ENCODE data around the gene ADAM8.
"Not testable (repeated sequence)": the region's sequence is repeated elsewhere in the genome, so short reads cannot be mapped to it uniquely, and the experiment has no call there.

ADAM8 gene

DNA sequence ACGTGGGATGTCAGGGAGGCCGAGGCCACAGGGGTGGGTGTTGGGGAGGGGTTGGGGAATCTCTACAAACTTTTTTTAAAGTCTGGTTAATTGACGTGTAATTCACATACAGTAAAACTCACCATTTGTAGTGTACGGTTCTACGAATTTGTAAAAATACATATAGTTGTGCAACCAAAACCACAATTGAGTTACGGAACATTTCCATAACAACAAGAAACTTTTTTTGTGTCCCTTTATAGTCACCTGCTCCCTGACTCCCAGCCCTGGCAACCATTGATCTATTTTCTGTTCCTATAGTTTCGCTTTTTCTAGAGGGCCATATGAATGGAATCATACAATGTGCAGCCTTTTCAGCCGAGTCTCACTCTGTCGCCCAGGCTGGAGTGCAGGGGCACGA lies 41.9 kb downstream of the ADAM8 start:
- DNase-seq (ENCODE audit: low read depth in 2 of 3, low spot score in 2 of 3) = not testable (repeated sequence)

GRCh38 chr10:133231946-133232574 lies 44.6 kb downstream of the ADAM8 start:
- DNase-seq (ENCODE audit: low read depth in 2 of 3, low spot score in 2 of 3) = no peak

GRCh38 chr10:133231244-133231945 lies 45.3 kb downstream of the ADAM8 start:
- DNase-seq (ENCODE audit: low read depth in 2 of 3, low spot score in 2 of 3) = no peak

DNA sequence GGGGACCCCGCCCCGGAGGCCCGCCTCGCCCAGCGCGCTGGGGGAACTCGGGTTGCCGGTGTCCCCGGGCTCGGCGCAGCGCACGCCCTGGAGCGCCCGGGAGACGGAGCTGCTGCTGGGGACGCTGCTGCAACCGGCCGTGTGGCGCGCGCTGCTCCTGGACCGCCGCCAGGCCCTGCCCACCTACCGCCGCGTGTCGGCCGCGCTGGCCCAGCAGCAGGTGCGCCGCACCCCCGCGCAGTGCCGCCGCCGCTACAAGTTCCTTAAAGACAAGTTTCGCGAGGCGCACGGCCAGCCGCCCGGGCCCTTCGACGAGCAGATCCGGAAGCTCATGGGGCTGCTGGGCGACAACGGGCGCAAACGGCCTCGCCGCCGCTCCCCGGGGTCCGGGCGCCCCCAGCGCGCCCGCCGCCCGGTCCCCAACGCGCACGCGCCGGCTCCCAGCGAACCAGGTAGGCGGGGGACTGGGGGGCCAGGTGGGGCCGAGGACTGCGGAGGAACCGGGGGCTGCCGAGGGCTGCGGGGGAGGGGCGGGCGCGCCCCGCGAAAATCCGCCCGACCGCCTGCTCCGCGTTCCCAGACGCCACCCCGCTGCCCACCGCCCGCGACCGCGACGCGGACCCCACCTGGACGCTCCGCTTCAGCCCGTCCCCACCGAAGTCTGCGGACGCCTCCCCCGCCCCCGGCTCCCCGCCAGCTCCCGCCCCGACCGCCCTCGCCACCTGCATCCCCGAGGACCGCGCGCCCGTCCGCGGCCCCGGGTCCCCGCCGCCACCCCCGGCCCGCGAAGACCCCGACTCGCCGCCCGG lies 46.1 kb downstream of the ADAM8 start:
- DNase-seq (ENCODE audit: low read depth in 2 of 3, low spot score in 2 of 3) = no peak

DNA sequence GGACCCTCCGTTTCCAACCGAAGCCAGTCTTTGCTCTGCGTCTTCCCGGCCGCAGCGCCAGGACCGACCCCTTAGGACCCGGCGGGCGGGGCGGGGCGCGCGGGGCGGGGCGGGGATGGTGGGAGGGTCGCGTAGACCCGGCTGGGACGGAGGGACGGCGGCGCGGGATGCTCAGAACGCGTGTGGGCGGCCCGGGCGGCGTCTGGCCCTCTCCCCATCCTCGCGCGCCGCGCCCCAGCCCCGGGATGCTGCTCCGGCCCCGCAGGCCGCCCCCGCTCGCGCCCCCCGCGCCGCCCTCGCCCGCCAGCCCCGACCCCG lies 46.7 kb downstream of the ADAM8 start, which contains the start of gene UTF1:
TSS of gene UTF1 (plus strand) at position 174 of the 318 bp plus-strand sequence. CDS start at position 246, 72 bp downstream.
- DNase-seq (ENCODE audit: low read depth in 2 of 3, low spot score in 2 of 3) = no peak

DNA sequence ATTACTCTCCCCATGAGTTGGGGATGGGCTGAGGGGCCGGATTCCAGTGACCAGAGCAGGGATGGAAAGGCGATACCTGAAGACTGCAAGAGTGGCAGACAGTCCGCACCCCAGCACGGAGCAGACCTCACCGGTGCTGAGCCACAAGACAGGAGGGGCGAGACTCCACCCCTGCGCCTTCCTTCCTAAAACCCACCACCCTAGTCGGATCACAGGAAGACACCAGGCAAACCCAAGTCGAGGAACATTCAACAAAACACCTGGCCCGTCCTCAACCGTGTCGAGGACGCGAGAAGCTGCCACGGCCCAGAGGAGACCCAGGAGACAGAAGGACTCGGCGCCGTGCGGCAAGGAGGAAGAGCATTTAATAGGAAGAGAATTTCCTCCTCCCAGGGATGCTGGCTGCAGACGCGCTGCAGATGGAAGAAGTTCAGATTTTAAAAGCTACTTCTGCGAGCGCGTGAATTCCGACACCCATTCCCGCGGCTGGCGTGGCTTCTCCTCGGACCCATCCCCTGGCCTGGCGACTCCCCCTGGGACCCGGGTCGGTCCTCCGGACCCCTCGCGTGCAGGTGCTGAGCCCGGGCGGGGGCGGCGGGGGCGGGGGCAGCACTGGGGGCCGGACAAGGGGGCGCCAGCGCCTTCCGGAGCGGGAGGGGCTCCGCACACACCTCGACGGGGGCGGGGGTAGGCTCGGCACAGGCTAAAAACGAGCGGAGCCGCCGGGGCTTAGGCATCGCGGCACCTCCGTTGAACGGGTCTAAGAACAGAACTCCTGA lies 47.2 kb downstream of the ADAM8 start:
- DNase-seq (ENCODE audit: low read depth in 2 of 3, low spot score in 2 of 3) = no peak

DNA sequence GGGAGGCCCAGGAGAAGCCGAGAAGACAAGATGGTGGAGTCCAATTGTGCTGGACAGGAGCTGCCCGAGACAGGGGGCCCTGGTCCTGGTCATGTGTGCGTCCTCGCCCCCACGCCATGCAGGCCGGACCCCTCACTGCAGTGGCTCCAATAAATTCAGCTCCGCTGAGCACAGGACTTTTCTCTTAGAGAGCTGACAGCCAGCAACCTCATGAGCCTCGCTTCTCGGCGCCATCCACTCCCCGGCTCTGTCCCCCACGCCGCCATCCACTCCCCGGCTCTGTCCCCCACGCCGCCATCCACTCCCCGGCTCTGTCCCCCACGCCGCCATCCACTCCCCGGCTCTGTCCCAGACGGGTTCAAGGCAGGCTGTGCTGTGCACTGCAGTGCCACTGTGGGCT lies 49.4 kb downstream of the ADAM8 start:
- DNase-seq (ENCODE audit: low read depth in 2 of 3, low spot score in 2 of 3) = no peak

DNA sequence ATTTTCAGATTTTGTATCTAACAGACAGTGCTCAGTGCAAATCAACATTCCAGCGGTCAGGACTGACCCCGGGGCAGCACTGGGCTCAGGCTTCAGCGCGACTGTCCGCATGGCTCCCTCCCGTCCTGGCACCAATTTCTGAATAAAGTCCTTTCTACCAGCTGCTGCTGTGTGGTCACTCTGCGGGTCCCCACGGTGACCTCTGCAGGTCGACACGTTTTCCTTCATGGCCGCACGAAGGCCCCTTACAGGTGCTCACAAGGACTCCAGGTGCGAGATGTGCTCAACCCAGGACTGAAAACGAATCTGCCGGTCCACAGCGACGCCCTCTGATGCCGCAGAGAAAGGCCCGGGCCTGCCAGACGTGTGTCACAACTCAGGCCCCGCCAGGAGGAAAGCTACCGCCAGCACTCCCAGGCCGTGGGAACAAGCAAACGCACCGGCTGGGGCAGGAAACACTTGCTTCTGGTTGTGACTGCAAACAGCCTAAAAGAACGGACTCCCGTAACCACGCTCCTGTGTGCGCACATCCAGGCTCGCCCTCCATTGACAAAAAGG lies 50.3 kb downstream of the ADAM8 start:
- no peak for DNase-seq (ENCODE audit: low read depth in 2 of 3, low spot score in 2 of 3)

GRCh38 chr10:133225707-133226191 lies 50.9 kb downstream of the ADAM8 start:
- no peak for DNase-seq (ENCODE audit: low read depth in 2 of 3, low spot score in 2 of 3)

DNA sequence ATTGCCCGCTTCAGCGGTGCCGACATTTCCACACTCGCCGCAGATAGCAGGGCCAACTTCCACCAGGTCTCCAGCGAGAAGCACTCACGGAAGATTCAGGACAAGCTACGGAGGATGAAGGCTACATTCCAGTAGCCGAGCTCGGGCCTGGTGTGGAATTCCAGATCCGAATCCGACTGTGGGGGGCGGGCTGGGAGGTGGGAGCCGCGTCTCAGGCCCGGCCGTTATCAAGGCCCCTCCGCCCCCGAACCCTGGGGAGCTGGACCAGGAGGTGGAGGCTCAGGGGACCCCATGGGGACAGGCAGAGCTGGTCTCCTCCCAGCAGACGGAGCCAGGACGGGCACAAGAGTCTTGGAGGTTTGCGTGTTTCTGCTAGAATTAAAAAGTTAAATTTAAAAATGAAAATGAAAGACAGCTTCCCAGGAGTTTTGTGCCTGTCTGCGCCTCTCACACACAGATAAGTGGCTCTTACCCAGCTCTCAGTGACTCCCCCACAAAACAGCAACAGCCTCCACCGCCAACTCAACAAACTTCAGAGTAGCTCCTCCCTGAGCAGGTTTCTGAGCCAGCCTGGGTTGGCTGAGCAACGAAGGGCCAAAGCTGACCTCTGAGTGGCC lies 51.8 kb downstream of the ADAM8 start:
- DNase-seq (ENCODE audit: low read depth in 2 of 3, low spot score in 2 of 3) = no peak

DNA sequence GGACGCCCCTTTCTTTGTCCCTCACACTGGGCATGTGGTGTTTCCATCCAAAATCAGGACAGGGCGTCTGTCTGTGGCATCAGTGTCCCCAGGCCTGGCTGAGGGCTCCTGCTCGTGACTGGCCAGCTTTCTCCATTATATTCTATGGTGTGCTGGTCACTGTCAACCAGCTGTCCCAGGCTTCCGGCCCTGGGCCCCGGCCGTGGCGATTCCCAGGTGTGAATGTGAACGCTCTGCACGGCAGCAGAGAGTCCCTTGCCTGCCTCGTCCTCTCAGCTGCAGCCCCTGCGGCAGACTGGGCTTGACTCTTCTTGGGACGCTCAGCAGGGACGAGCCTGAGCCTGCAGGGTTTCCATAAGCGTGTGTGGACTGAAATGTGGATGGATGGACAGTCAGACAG lies 52.6 kb downstream of the ADAM8 start:
- DNase-seq (ENCODE audit: low read depth in 2 of 3, low spot score in 2 of 3) = no peak

DNA sequence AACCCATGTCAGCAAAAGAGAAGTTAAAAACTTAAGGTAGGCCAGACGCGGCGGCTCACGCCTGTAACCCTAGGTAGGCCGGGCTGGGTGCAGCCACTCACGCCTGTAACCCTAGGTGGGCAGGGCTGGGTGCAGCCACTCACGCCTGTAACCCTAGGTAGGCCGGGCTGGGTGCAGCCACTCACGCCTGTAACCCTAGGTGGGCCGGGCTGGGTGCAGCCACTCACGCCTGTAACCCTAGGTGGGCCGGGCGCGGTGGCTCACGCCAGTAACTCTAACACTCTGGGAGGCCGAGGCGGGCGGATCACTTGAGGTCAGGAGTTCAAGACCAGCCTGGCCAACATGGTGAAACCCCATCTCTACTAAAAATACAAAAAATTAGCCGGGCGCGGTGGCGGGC lies 54.9 kb downstream of the ADAM8 start:
- DNase-seq (ENCODE audit: low read depth in 2 of 3, low spot score in 2 of 3) = not testable (repeated sequence)

GRCh38 chr10:133221331-133221730 lies 55.3 kb downstream of the ADAM8 start:
- DNase-seq (ENCODE audit: low read depth in 2 of 3, low spot score in 2 of 3) = no peak

DNA sequence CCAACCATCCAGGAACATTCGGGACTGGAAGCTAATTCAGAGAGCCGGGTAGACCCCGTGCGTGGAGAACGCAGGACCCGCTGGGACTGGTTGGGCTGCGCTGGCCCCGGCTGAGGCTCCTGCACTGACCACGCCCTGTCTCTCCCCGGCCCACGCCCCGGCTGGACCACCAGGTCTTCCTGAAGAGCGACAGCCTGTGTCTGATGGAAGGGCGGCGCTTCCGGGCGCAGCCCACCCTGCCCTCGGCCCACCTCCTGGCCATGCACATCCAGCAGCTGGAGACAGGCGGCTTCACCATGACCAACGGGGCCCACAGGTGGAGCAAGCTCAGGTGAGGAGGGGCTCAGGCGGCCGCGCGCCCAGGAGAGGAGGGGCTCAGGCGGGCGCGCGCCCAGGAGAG lies 56.9 kb downstream of the ADAM8 start:
- DNase-seq (ENCODE audit: low read depth in 2 of 3, low spot score in 2 of 3) = no peak

DNA sequence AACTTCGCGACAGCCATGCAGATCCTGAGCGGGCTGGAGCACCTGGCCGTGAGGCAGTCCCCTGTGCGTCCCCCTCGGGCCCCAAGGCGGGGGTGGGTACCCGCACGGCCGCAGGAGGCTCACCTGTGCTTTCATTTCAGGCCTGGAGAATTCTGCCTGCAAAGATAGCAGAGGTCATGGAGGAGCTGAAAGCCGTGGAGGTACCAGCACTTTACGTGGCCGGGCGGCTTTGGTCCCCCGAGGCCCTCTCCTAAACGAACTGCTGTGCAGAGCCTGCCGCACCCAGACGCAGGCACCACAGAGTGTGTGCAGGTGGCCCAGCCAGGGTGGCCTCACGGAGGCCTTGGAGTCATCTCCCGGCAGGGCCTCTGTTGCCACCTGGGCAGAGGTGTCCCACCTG lies 57.8 kb downstream of the ADAM8 start:
- no peak for DNase-seq (ENCODE audit: low read depth in 2 of 3, low spot score in 2 of 3)

GRCh38 chr10:133217800-133218589 lies 58.7 kb downstream of the ADAM8 start:
- DNase-seq (ENCODE audit: low read depth in 2 of 3, low spot score in 2 of 3) = no peak

DNA sequence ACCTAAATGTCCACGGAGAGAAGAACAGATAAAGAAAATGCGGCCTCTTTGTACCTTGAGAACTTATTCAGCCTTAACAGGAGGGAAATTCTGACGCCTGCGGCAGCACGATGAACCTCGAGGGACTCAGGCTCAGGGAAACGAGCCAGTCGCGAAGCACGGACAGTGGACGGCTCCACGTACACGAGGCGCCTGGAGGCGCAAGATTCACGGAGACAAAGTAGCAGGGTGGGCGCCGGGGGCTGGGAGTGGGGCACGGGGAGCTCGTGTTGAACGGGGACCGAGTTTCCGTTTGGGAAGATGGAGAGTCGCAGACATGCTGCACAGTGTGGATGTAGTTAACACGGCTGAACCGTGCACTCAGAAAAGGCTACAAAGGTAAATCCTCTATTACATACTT lies 59.9 kb downstream of the ADAM8 start:
- DNase-seq (ENCODE audit: low read depth in 2 of 3, low spot score in 2 of 3) = no peak

DNA sequence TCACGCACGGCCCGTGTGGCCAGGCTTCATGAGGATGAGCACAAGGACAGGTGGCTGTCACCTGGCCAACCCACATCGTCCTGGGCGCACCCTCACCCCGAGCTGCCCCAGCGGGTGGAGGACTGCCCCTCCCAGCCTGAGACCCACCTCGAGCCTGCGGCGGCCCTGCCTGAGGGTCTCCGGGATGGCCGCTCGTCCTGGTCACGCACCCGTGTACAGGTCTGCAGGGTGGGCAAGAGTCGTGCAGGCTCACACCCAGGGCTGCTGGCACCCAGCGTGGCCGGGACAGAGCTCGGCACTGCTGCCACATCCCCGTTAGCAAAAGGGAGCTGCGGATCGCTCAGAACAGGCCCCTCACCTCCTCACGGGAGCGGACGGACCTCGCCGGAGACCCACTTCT lies 61.1 kb downstream of the ADAM8 start:
- no peak for DNase-seq (ENCODE audit: low read depth in 2 of 3, low spot score in 2 of 3)

DNA sequence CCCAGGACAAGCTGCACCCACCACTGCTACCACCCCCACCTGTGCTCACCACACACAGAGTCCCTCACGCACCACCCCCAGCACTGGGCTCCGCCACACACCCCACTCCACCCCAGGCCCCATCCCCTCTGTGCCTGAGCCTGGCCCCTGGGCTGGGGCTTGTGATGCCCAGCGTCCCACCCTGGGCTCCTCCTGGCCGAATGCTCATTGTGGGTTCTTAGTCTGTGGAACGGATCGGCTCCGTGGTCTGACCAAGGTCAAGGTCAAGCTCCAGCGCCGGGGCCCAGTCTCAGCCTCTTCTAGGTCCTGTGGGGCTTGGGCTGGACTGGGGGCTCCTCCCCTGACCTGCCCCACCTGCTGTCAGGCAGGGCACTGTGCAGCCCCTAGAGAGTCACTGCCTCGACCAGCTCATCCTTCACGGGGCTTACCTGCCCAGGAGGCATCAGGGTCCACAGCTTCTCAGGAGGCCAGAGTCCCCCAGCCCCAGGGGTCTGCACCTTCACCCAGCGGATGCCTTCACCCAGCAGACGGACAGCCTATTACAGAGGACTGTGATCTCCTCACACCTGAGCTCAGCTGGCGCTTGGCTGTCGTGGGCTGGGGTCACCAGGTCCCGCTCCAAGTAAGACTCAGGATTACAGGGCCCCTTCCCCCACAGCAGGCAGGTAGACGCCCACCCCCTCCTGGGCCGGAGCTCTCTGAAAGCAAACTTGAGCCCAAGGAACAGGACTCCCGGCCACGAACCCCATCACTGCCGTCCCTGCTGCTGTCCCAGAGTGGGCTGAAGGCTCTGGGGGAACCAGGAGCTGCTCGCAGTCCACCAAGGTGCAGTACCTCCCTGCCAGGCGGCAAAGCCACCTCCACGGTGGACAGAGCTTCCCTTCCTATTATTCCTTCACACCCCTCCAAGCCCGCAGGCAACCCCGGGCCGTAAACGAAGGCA lies 61.9 kb downstream of the ADAM8 start:
- no peak for DNase-seq (ENCODE audit: low read depth in 2 of 3, low spot score in 2 of 3)
